ENCODE measurements around the gene ADAMTS14. TPM values are rescaled to one million over a fixed set of nuclear protein-coding genes. Genes with fewer than 3 reads are reported as not detected.

The ADAMTS14 gene
- total RNA-seq, 2 experiments from 2014 or later: 0.03 TPM; not detected in 1

- Histone ChIP-seq H3K9me3 (ENCODE audit: low read length) (no peaks in the 10 kb centered on the region), H2AFZ (ENCODE audit: low read length) (no peak overlapping the region), H4K20me1 (ENCODE audit: insufficient read depth, low read length) (no peaks in the 10 kb centered on the region), H3K79me2 (ENCODE audit: insufficient read depth, low read depth, low read length) (no peaks in the 10 kb centered on the region), H3K4me2 (ENCODE audit: low read length) (no peak overlapping the region), H3K36me3 (ENCODE audit: insufficient read depth, low read length) (no peaks in the 10 kb centered on the region), H3K4me3 (ENCODE audit: low read depth, low read length, poor library complexity, severe bottlenecking) (no peak overlapping the region), H3K27ac (ENCODE audit: low read depth, low read length, poor library complexity, severe bottlenecking) (no peak overlapping the region), H3K9me2 (ENCODE audit: insufficient read depth, low read length) (no peaks in the 10 kb centered on the region), H3K4me1 (ENCODE audit: insufficient read depth, low read length, poor library complexity, severe bottlenecking) (no peaks in the 10 kb centered on the region)
- ChIA-PET CTCF (ENCODE audit: unreplicated experiment) (no interaction called here), POLR2A (no interaction called here)
- TF ChIP-seq EZH2phosphoT487 (IDR thresholded peaks at IDR 0.05; ENCODE audit: borderline replicate concordance, low read depth, low read length): no peak
- TF ChIP-seq CTCF (conservative IDR thresholded peaks at IDR 0.05; ENCODE audit: low read length): no peak
- intact Hi-C loops (cut with micrococcal nuclease; ENCODE audit: unreplicated experiment): no loop called here
- DNase-seq (ENCODE audit: low spot score): no peak
- BruUV-seq (replicated peaks): no TSS peak
Measured at GRCh38 chr10:70691611-70692010, 19.3 kb downstream of the ADAMTS14 start.

GRCh38 chr10:70692043-70692603 lies 19.8 kb downstream of the ADAMTS14 start:
- Histone ChIP-seq H3K79me2 (ENCODE audit: insufficient read depth, low read depth, low read length) (no peaks in the 10 kb centered on the region), H4K20me1 (ENCODE audit: insufficient read depth, low read length) (no peaks in the 10 kb centered on the region), H3K27ac (ENCODE audit: low read depth, low read length, poor library complexity, severe bottlenecking) (no peak overlapping the region), H3K4me3 (ENCODE audit: low read depth, low read length, poor library complexity, severe bottlenecking) (no peak overlapping the region), H3K36me3 (ENCODE audit: insufficient read depth, low read length) (no peaks in the 10 kb centered on the region), H3K4me1 (ENCODE audit: insufficient read depth, low read length, poor library complexity, severe bottlenecking) (no peaks in the 10 kb centered on the region), H3K9me3 (ENCODE audit: low read length) (no peaks in the 10 kb centered on the region), H3K4me2 (ENCODE audit: low read length) (no peak overlapping the region), H3K9me2 (ENCODE audit: insufficient read depth, low read length) (no peaks in the 10 kb centered on the region), H2AFZ (ENCODE audit: low read length) (no peak overlapping the region)
- no TSS peak for BruUV-seq (replicated peaks)
- no peak for TF ChIP-seq CTCF (conservative IDR thresholded peaks at IDR 0.05; ENCODE audit: low read length)
- TF ChIP-seq EZH2phosphoT487 (IDR thresholded peaks at IDR 0.05; ENCODE audit: borderline replicate concordance, low read depth, low read length): no peak
- CTCF ChIA-PET (ENCODE audit: unreplicated experiment): no interaction called here
- DNase-seq (ENCODE audit: low spot score): no peak
- intact Hi-C loops (cut with micrococcal nuclease; ENCODE audit: unreplicated experiment): no loop called here
- POLR2A ChIA-PET: no interaction called here

- Histone ChIP-seq H2AFZ (ENCODE audit: low read length) (no peak overlapping the region), H3K36me3 (ENCODE audit: insufficient read depth, low read length) (no peaks in the 10 kb centered on the region), H3K9me3 (ENCODE audit: low read length) (no peaks in the 10 kb centered on the region), H3K27ac (ENCODE audit: low read depth, low read length, poor library complexity, severe bottlenecking) (no peak overlapping the region), H3K4me2 (ENCODE audit: low read length) (no peak overlapping the region), H3K4me3 (ENCODE audit: low read depth, low read length, poor library complexity, severe bottlenecking) (no peak overlapping the region), H3K9me2 (ENCODE audit: insufficient read depth, low read length) (no peaks in the 10 kb centered on the region), H3K4me1 (ENCODE audit: insufficient read depth, low read length, poor library complexity, severe bottlenecking) (no peaks in the 10 kb centered on the region), H3K79me2 (ENCODE audit: insufficient read depth, low read depth, low read length) (no peaks in the 10 kb centered on the region), H4K20me1 (ENCODE audit: insufficient read depth, low read length) (no peaks in the 10 kb centered on the region)
- ChIA-PET POLR2A (no interaction called here), CTCF (ENCODE audit: unreplicated experiment) (no interaction called here)
- no peak for DNase-seq (ENCODE audit: low spot score)
- BruUV-seq (replicated peaks): no TSS peak
- intact Hi-C loops (cut with micrococcal nuclease; ENCODE audit: unreplicated experiment): no loop called here
- TF ChIP-seq CTCF (conservative IDR thresholded peaks at IDR 0.05; ENCODE audit: low read length) (no peak), EZH2phosphoT487 (IDR thresholded peaks at IDR 0.05; ENCODE audit: borderline replicate concordance, low read depth, low read length) (no peak)
Measured at GRCh38 chr10:70693619-70694335, 21.5 kb downstream of the ADAMTS14 start.

All from OCI-LY7 (cell line).